DND-41 (cell line): ENCODE data around the gene PLA2G4A.

Experiments used
- CTCF ChIP-seq: IDR thresholded peaks from 2 replicates; pipeline ENCODE4 v1.5.1; 2012; ENCODE audit warnings: borderline replicate concordance, low read length, moderate library complexity, mild to moderate bottlenecking; ENCODE audit not compliant: poor library complexity, severe bottlenecking; ENCODE audit errors: extremely low read depth
- EZH2 ChIP-seq: IDR thresholded peaks from 3 replicates; pipeline ENCODE4 v1.6.1; 2012; ENCODE audit warnings: borderline replicate concordance, low read depth, mild to moderate bottlenecking, moderate library complexity, low read length, inconsistent platforms; ENCODE audit not compliant: severe bottlenecking

DNA sequence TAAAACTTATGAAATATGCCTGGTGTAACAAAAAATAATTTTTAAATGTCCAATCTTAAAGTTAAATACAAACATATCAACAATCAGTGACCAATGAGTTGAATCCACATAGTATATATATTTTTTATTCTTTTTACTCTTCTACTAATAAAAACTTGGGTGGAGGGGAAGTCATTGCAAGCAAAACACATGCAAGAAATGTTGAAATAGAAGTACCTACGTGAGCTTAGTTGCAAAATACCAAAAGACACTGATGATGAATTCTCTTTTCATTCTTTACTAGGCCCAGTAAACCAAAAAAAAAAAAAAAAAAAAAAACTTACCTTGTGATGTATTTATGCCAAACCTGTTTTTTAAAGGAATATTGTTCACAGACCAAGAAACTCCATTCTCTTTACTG, 26.4 kb upstream of the PLA2G4A start:
- no peak for TF ChIP-seq CTCF
- TF ChIP-seq EZH2: no peak
